RWPE2 (cell line): ENCODE results near the gene GLB1L3.

Source experiments
- ATAC-seq: fragments of 200-7000 bp; cut with Tn5 transposase; 3 replicates; pipeline ENCODE4 v1.9.1; 2021; ENCODE audit warnings: low read depth
- DNase-seq: peaks from one replicate; pipeline ENCODE4 v3.0.0-alpha.2; 2020; ENCODE audit warnings: low spot score
- H3K27ac ChIP-seq: fragments of 450-650 bp; 2 replicates; pipeline ENCODE4 v1.5.1; 2017; ENCODE audit warnings: mild to moderate bottlenecking; ENCODE audit not compliant: poor library complexity, severe bottlenecking
- H3K27me3 ChIP-seq: fragments of 250-450 bp; sonication (Bioruptor Pico); 2 replicates; pipeline ENCODE4 v1.5.1; 2021; ENCODE audit warnings: mild to moderate bottlenecking, moderate library complexity; ENCODE audit not compliant: insufficient read depth, poor library complexity, severe bottlenecking
- H3K36me3 ChIP-seq: fragments of 250-450 bp; sonication (Bioruptor Pico); 2 replicates; pipeline ENCODE4 v1.5.1; 2020; ENCODE audit warnings: low read depth, mild to moderate bottlenecking, moderate library complexity
- H3K4me1 ChIP-seq: fragments of 250-450 bp; sonication (Bioruptor Pico); 2 replicates; pipeline ENCODE4 v1.5.1; 2021; ENCODE audit warnings: mild to moderate bottlenecking, moderate library complexity; ENCODE audit not compliant: insufficient read depth, poor library complexity, severe bottlenecking
- H3K4me3 ChIP-seq: fragments of 250-450 bp; sonication (Bioruptor Pico); 2 replicates; pipeline ENCODE4 v1.5.1; 2021; ENCODE audit warnings: mild to moderate bottlenecking, moderate library complexity; ENCODE audit not compliant: severe bottlenecking
- H3K9me3 ChIP-seq: fragments of 250-450 bp; sonication (Bioruptor Pico); 2 replicates; pipeline ENCODE4 v1.5.1; 2021; ENCODE audit warnings: mild to moderate bottlenecking, moderate library complexity; ENCODE audit not compliant: severe bottlenecking
- CTCF ChIP-seq: fragments of 450-650 bp; IDR thresholded peaks from one replicate; pipeline ENCODE4 v1.5.1; 2017; ENCODE audit warnings: mild to moderate bottlenecking, moderate library complexity; ENCODE audit not compliant: poor library complexity, severe bottlenecking

The GLB1L3 gene

GRCh38 chr11:134237557-134237922 is 38.6 kb upstream of the GLB1L3 start:
- Histone ChIP-seq H3K27me3 (no peaks in the 10 kb centered on the region), H3K4me3 (no peak overlapping the region), H3K4me1 (no peaks in the 10 kb centered on the region), H3K27ac (no peak overlapping the region), H3K36me3 (peaks cover 35% of the 10 kb centered on the region), H3K9me3 (no peaks in the 10 kb centered on the region)
- ATAC-seq = no peak
- DNase-seq = no peak
- no peak for TF ChIP-seq CTCF

GRCh38 chr11:134238956-134239355 is 37.2 kb upstream of the GLB1L3 start:
- Histone ChIP-seq H3K4me3 (no peak overlapping the region), H3K4me1 (no peaks in the 10 kb centered on the region), H3K9me3 (no peaks in the 10 kb centered on the region), H3K27ac (no peak overlapping the region), H3K27me3 (no peaks in the 10 kb centered on the region), H3K36me3 (peaks cover 44% of the 10 kb centered on the region)
- DNase-seq (no peak), ATAC-seq (no peak)
- no peak for TF ChIP-seq CTCF

- no peak for ATAC-seq
- Histone ChIP-seq H3K36me3 (peaks cover 51% of the 10 kb centered on the region), H3K27ac (no peak overlapping the region), H3K4me3 (no peak overlapping the region), H3K9me3 (no peaks in the 10 kb centered on the region), H3K27me3 (no peaks in the 10 kb centered on the region), H3K4me1 (no peaks in the 10 kb centered on the region)
- no peak for TF ChIP-seq CTCF
- no peak for DNase-seq
Observed at GRCh38 chr11:134240592-134240991, 35.6 kb upstream of the GLB1L3 start.

GRCh38 chr11:134242376-134242775 is 33.8 kb upstream of the GLB1L3 start:
- DNase-seq (no peak), ATAC-seq (no peak)
- Histone ChIP-seq H3K27ac (no peak overlapping the region), H3K4me3 (no peak overlapping the region), H3K27me3 (no peaks in the 10 kb centered on the region), H3K4me1 (no peaks in the 10 kb centered on the region), H3K36me3 (peaks cover 45% of the 10 kb centered on the region), H3K9me3 (no peaks in the 10 kb centered on the region)
- TF ChIP-seq CTCF = no peak

- TF ChIP-seq CTCF = no peak
- ATAC-seq (no peak), DNase-seq (no peak)
- Histone ChIP-seq H3K27me3 (no peaks in the 10 kb centered on the region), H3K27ac (no peak overlapping the region), H3K9me3 (no peaks in the 10 kb centered on the region), H3K4me1 (no peaks in the 10 kb centered on the region), H3K4me3 (no peak overlapping the region), H3K36me3 (peaks cover 57% of the 10 kb centered on the region)
Observed at GRCh38 chr11:134243913-134244312, 32.3 kb upstream of the GLB1L3 start.
